Measurements from ENCODE around the gene GPC3. TPM values are rescaled to one million over a fixed set of nuclear protein-coding genes. Genes with fewer than 3 reads are reported as not detected.

Gene GPC3
- total RNA-seq, 4 donors from 2014 or later = 4.9 to 10.9 (median 9.2) TPM

DNA sequence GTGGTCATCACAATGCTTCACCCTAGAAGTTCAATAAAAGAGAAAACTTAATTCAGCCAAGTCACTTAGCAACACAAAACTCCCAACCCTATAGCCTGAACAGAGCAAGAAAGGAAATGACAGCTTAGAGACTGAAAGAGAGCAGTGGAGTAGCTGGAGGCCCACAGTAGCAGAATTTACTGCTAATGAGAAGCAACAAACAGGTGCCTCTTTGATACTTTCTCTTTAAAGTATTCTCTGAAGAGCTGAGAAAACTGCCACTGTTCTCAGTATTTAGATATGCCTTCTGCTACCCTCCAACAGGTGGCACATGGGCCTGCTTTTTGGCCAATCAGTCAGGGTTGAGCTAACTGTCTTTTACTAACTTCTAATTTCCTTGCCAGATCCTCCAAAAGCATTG is 240.0 kb downstream of the GPC3 start:
- H3K27ac ChIP-seq = no peak overlapping the region
- no peaks in the 10 kb centered on the region for H3K9me3 ChIP-seq
- TF ChIP-seq POLR2A (IDR thresholded peaks at IDR 0.05) = no peak
- TF ChIP-seq, protein P1, sequence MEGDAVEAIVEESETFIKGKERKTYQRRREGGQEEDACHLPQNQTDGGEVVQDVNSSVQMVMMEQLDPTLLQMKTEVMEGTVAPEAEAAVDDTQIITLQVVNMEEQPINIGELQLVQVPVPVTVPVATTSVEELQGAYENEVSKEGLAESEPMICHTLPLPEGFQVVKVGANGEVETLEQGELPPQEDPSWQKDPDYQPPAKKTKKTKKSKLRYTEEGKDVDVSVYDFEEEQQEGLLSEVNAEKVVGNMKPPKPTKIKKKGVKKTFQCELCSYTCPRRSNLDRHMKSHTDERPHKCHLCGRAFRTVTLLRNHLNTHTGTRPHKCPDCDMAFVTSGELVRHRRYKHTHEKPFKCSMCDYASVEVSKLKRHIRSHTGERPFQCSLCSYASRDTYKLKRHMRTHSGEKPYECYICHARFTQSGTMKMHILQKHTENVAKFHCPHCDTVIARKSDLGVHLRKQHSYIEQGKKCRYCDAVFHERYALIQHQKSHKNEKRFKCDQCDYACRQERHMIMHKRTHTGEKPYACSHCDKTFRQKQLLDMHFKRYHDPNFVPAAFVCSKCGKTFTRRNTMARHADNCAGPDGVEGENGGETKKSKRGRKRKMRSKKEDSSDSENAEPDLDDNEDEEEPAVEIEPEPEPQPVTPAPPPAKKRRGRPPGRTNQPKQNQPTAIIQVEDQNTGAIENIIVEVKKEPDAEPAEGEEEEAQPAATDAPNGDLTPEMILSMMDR (IDR thresholded peaks at IDR 0.05) = no peak
- TF ChIP-seq EP300 (IDR thresholded peaks at IDR 0.05) = no peak
- TF ChIP-seq POLR2AphosphoS5 (IDR thresholded peaks at IDR 0.05) = no peak
- no peaks in the 10 kb centered on the region for H3K27me3 ChIP-seq
- no peaks in the 10 kb centered on the region for H3K4me1 ChIP-seq
- no peaks in the 10 kb centered on the region for H3K36me3 ChIP-seq
- DNase-seq (ENCODE audit: low spot score in 2 of 2) = no peak
- H3K4me3 ChIP-seq = no peak overlapping the region

GRCh38 chrX:133742602-133743305 is 242.6 kb downstream of the GPC3 start:
- Histone ChIP-seq H3K4me1 (no peaks in the 10 kb centered on the region), H3K27ac (no peak overlapping the region), H3K27me3 (no peaks in the 10 kb centered on the region), H3K36me3 (no peaks in the 10 kb centered on the region), H3K9me3 (no peaks in the 10 kb centered on the region), H3K4me3 (no peak overlapping the region)
- TF ChIP-seq, protein P1 (IDR thresholded peaks at IDR 0.05) = no peak
- WGBS = 68% methylated on average over 3 of the region's 3 CpGs
- no peak for DNase-seq (ENCODE audit: low spot score in 2 of 2)

- 76% methylated on average over 2 of the region's 2 CpGs for WGBS
- DNase-seq (ENCODE audit: low spot score in 2 of 2) = no peak
- TF ChIP-seq POLR2A (IDR thresholded peaks at IDR 0.05) (no peak), EP300 (IDR thresholded peaks at IDR 0.05) (no peak), POLR2AphosphoS5 (IDR thresholded peaks at IDR 0.05) (no peak)
- TF ChIP-seq, protein P1 (IDR thresholded peaks at IDR 0.05) = no peak
Measured at GRCh38 chrX:133741303-133741702, 244.1 kb downstream of the GPC3 start.

DNA sequence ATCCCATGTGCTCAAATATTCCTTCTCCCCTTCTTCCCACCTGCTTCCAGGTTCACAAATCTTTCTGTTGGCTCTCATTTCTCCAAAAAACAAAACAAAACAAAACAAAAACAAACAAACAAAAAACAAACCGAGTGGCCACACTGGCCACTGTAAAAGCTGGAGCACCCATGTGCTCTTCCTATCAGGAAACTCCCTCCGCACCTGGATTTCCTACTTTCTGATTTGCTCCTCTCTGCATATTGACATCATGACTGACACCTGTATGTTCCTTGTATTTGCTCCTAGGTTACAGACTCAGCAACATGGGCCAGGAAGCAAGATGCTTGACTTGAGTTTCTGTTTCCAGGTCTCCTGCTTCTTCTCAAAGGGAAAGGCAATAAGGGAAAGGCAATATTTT is 258.8 kb downstream of the GPC3 start:
- Histone ChIP-seq H3K9me3 (no peaks in the 10 kb centered on the region), H3K4me3 (no peak overlapping the region), H3K27me3 (no peaks in the 10 kb centered on the region), H3K4me1 (peaks cover 2% of the 10 kb centered on the region), H3K27ac (no peak overlapping the region), H3K36me3 (no peaks in the 10 kb centered on the region)
- DNase-seq (ENCODE audit: low spot score in 2 of 2) = no peak
- WGBS = 67% methylated on average over 2 of the region's 2 CpGs
- no peak for TF ChIP-seq EP300 (IDR thresholded peaks at IDR 0.05)
- TF ChIP-seq, protein P1 (IDR thresholded peaks at IDR 0.05) = no peak
- TF ChIP-seq POLR2A (IDR thresholded peaks at IDR 0.05) = no peak
- no peak for TF ChIP-seq POLR2AphosphoS5 (IDR thresholded peaks at IDR 0.05)

More at GRCh38 chrX:133741303-133741702, 244.1 kb downstream of the GPC3 start:
- H3K4me3 ChIP-seq = no peak overlapping the region
- no peak overlapping the region for H3K27ac ChIP-seq
- no peaks in the 10 kb centered on the region for H3K36me3 ChIP-seq
- H3K27me3 ChIP-seq = no peaks in the 10 kb centered on the region
- H3K9me3 ChIP-seq = no peaks in the 10 kb centered on the region
- no peaks in the 10 kb centered on the region for H3K4me1 ChIP-seq

GRCh38 chrX:133726211-133726630 is 259.2 kb downstream of the GPC3 start:
- Histone ChIP-seq H3K27ac (no peak overlapping the region), H3K36me3 (no peaks in the 10 kb centered on the region), H3K4me3 (no peak overlapping the region), H3K4me1 (peaks cover 2% of the 10 kb centered on the region), H3K27me3 (no peaks in the 10 kb centered on the region), H3K9me3 (no peaks in the 10 kb centered on the region)
- TF ChIP-seq, protein P1 (IDR thresholded peaks at IDR 0.05) = no peak
- TF ChIP-seq POLR2A (IDR thresholded peaks at IDR 0.05) (no peak), POLR2AphosphoS5 (IDR thresholded peaks at IDR 0.05) (no peak), EP300 (IDR thresholded peaks at IDR 0.05) (no peak)
- no peak for DNase-seq (ENCODE audit: low spot score in 2 of 2)
- 45% methylated on average over 2 of the region's 2 CpGs for WGBS

Data from suprapubic skin (tissue), 4 donors.